GM12878 (cell line): ENCODE results near the gene CIAO2A.

Experiments used
- POLR2A ChIP-seq: IDR thresholded peaks from 2 replicates; pipeline ENCODE4 v1.6.1; 2011; ENCODE audit warnings: low read depth, mild to moderate bottlenecking, low read length
- ZNF207 ChIP-seq: fragments of 450-650 bp; IDR thresholded peaks from 2 replicates; pipeline ENCODE4 v1.6.1; 2014; ENCODE audit warnings: antibody characterized with exemption, mild to moderate bottlenecking, borderline replicate concordance
- TF ChIP-seq, protein P1 (sequence below), 3 experiments: IDR thresholded peaks in 2 of 3; conservative IDR thresholded peaks in 1 of 3; 2 replicates each; pipeline ENCODE4 v1.5.1; 2011; ENCODE audit warnings: low read depth in 3 of 3, low read length in 3 of 3, mild to moderate bottlenecking in 3 of 3, control low read depth in 2 of 3, moderate library complexity in 2 of 3, inconsistent platforms in 1 of 3, mixed read lengths in 1 of 3; ENCODE audit not compliant: control insufficient read depth in 2 of 3, insufficient read depth in 1 of 3; ENCODE audit errors: extremely low read depth in 1 of 3
- TF ChIP-seq, protein P2 (sequence below): IDR thresholded peaks from 2 replicates; pipeline ENCODE4 v1.6.1; 2012; ENCODE audit warnings: low read depth, low read length, improper control_type of control experiment

DNA sequence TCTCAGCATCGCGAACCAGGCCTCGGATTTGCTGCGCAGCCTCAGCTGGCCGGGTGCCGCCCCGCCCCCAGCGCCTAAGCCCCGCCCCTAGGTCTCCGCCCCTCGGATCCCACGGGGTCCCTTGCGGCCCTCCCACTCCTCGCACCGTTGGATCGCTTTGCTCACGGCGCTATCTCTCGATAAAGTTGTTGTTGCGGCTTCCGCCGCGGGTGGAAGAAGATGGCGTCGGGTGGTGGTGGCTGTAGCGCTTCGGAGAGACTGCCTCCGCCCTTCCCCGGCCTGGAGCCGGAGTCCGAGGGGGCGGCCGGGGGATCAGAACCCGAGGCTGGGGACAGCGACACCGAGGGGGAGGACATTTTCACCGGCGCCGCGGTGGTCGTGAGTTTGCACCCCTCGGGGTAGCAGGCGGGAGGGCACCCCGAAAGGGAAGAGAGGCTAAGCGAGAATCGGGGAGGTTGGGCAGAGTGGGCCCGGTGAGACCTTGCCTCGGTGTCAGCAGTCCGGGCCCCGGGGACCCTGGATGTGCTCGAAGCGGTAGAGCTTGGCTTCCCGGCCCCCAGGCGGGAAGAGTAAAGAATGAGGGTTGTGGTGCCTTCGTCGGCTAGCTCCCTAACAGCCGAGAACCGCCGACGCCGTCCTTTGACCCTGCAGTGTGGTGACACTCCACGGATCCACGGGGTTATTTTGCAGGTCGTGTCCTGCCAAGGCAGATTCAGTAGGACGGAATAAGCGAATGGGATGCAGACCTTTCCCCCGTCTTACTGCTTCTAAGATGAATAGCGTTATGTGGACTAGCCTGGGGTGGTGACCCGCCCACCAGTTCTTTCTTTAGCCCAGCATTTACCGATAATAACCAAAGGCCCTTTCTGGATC is 2.4 kb upstream of the CIAO2A start, which contains the start of gene SNX1:
- TF ChIP-seq, protein P1, sequence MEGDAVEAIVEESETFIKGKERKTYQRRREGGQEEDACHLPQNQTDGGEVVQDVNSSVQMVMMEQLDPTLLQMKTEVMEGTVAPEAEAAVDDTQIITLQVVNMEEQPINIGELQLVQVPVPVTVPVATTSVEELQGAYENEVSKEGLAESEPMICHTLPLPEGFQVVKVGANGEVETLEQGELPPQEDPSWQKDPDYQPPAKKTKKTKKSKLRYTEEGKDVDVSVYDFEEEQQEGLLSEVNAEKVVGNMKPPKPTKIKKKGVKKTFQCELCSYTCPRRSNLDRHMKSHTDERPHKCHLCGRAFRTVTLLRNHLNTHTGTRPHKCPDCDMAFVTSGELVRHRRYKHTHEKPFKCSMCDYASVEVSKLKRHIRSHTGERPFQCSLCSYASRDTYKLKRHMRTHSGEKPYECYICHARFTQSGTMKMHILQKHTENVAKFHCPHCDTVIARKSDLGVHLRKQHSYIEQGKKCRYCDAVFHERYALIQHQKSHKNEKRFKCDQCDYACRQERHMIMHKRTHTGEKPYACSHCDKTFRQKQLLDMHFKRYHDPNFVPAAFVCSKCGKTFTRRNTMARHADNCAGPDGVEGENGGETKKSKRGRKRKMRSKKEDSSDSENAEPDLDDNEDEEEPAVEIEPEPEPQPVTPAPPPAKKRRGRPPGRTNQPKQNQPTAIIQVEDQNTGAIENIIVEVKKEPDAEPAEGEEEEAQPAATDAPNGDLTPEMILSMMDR (IDR thresholded peaks at IDR 0.05 in 2 of 3, conservative IDR thresholded peaks at IDR 0.05 in 1 of 3; ENCODE audit: control insufficient read depth in 2 of 3, extremely low read depth in 1 of 3, insufficient read depth in 1 of 3, low read depth in 3 of 3, low read length in 3 of 3): peak in 1 of 3 experiments; percentile 3; a peak in 1 of 6 replicates
- peak; percentile 77; the same call in 1 of the 2 replicates for TF ChIP-seq ZNF207
- TF ChIP-seq, protein P2, sequence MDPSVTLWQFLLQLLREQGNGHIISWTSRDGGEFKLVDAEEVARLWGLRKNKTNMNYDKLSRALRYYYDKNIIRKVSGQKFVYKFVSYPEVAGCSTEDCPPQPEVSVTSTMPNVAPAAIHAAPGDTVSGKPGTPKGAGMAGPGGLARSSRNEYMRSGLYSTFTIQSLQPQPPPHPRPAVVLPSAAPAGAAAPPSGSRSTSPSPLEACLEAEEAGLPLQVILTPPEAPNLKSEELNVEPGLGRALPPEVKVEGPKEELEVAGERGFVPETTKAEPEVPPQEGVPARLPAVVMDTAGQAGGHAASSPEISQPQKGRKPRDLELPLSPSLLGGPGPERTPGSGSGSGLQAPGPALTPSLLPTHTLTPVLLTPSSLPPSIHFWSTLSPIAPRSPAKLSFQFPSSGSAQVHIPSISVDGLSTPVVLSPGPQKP: peak; percentile 94
- TF ChIP-seq POLR2A: peak; percentile 98
